ENCODE data around the gene IGSF1.

The IGSF1 gene

GRCh38 chrX:131316260-131316659 is 27.2 kb upstream of the IGSF1 start:
- no peak for TF ChIP-seq CTCF (IDR thresholded peaks at IDR 0.05; ENCODE audit: low read depth, low read length)
- no peak overlapping the region for H3K4me3 ChIP-seq (ENCODE audit: low read depth, low read length)

GRCh38 chrX:131308980-131309379 is 19.9 kb upstream of the IGSF1 start:
- no peak for TF ChIP-seq CTCF (IDR thresholded peaks at IDR 0.05; ENCODE audit: low read depth, low read length)

GRCh38 chrX:131306601-131307000 is 17.5 kb upstream of the IGSF1 start:
- H3K4me3 ChIP-seq (ENCODE audit: low read depth, low read length), result no peak overlapping the region
- no peak for TF ChIP-seq CTCF (IDR thresholded peaks at IDR 0.05; ENCODE audit: low read depth, low read length)

More at GRCh38 chrX:131308980-131309379, 19.9 kb upstream of the IGSF1 start:
- no peak overlapping the region for H3K4me3 ChIP-seq (ENCODE audit: low read depth, low read length)

GRCh38 chrX:131305926-131306325 is 16.8 kb upstream of the IGSF1 start:
- TF ChIP-seq CTCF (IDR thresholded peaks at IDR 0.05; ENCODE audit: low read depth, low read length), result no peak
- no peak overlapping the region for H3K4me3 ChIP-seq (ENCODE audit: low read depth, low read length)

- no peak for TF ChIP-seq CTCF (IDR thresholded peaks at IDR 0.05; ENCODE audit: low read depth, low read length)
- H3K4me3 ChIP-seq (ENCODE audit: low read depth, low read length), result no peak overlapping the region
Observed at GRCh38 chrX:131302701-131303100, 13.6 kb upstream of the IGSF1 start.

GRCh38 chrX:131301155-131301554 is 12.0 kb upstream of the IGSF1 start:
- TF ChIP-seq CTCF (IDR thresholded peaks at IDR 0.05; ENCODE audit: low read depth, low read length), result no peak
- H3K4me3 ChIP-seq (ENCODE audit: low read depth, low read length), result no peak overlapping the region

GRCh38 chrX:131298846-131299245 is 9.7 kb upstream of the IGSF1 start:
- no peak overlapping the region for H3K4me3 ChIP-seq (ENCODE audit: low read depth, low read length)
- no peak for TF ChIP-seq CTCF (IDR thresholded peaks at IDR 0.05; ENCODE audit: low read depth, low read length)
